Measurements from ENCODE around the gene PEX10.
"Not testable (repeated sequence)": the region's sequence is repeated elsewhere in the genome, so short reads cannot be mapped to it uniquely, and the experiment has no call there.

PEX10 gene

DNA sequence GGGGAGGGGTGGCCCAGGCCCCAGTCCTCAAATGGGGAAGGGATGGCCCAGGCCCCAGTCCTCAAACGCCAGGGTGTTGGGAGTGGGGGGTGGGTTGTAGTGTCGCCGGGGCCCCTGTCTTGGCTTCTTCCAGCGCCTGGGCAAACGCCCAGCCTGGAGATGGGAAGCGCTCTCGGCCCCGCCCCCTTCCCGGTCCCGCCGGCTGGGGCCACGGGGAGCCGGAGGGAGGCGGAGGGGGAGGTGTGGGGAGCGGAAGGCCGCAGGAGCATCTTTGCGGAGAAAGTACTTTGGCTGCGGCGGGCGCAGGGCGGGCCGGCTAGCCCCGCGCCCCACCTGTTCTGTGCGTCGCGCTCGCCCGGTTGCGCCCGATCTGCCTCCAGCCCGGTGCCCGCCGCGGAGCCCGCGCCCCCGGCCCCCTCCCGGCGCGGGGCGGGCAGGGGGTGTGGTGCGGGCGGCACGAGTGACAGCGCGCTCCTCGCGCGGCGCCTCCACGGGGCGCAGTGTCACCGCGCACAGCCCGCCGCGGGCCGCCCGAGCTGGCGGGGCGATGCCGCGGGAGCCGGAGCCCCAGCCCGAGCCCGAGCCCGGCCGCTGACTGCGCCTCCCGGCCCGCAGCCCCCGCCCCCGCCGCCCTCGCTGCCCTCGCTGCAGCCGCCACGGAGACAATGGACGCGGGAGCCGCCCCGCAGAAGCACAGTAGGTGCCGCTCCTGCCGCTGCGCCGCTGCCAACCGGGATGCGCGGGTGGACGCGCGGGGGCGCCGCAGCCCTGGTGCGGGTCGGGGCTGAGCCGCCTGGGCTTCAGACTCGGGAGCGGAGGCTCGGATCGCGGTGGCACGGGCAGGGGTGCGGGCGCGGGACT lies 31.1 kb upstream of the PEX10 start:
- no peak for DNase-seq (ENCODE audit: low read depth in 2 of 2, low spot score in 1 of 2)

DNA sequence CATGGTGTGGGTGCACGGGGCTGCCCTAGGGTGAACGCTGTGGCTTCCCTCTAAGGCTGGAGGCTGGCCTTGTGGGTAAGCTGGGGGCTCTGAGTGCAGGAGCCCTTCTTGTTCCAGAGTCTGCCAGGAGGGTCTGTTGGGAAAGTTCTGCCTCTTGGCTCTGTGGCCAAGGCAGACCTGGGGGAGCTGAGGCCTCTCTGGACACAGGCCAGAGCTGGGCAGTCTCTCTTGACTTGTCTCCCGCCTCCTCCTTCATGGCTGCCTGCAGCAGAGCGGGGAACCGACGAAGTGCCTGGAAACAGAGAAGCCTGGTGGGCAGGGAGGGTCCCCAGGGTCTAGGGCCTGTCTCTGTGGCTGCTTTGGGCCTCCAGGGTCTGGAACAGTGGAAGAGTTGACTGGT lies 30.3 kb upstream of the PEX10 start:
- no peak for DNase-seq (ENCODE audit: low read depth in 2 of 2, low spot score in 1 of 2)

DNA sequence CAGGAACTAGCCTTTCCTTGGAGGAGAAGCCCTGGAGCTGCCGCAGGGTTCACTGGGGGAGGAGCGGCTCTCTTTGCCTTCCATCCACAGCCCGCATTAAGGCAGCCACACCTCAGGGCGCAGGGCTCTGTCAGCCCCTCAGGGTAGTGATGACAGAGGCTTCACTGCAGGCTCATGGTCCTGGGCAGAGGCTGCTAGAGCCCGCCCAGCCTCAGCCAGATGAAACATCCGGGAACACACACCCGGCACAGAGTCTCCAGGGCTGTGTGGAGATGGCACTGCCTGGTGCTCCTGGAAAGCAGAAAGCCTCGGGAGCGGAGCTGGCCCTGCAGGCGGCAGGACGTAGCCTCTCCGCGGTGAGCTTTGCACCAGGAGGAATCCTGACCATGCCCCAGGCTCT lies 29.4 kb upstream of the PEX10 start:
- no peak for DNase-seq (ENCODE audit: low read depth in 2 of 2, low spot score in 1 of 2)

DNA sequence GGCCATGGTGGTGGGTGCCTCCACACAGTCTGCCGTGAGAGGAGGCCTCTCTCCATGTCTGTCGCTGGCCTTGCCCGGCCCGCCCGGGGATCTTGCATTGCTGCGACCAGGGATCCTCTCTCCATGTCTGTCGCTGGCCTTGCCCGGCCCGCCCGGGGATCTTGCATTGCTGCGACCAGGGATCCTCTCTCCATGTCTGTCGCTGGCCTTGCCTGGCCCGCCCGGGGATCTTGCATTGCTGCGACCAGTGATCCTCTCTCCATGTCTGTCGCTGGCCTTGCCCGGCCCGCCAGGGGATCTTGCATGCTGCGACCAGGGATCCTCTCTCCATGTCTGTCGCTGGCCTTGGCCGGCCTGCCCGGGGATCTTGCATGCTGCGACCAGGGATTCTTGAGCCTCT lies 28.0 kb upstream of the PEX10 start:
- not testable (repeated sequence) for DNase-seq (ENCODE audit: low read depth in 2 of 2, low spot score in 1 of 2)

DNA sequence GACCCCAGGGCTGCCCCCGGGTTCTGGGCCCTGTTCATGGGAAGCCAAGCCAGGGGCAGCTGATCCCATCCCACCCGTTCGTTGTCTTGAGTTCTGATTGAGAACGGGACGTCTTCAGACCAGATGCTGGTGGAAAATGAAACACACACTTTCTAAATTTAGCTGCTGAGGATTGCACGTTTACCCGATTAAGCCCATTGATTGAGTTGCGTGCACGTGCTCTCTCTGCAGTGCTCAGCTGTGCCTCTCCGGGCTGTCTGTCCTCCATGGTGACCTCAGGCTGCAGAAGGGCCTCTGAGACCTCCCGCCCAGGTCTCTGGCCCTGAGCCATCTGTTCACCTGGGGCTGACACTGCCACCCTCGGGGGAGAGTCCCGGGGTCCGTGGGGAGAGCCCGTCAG lies 27.0 kb upstream of the PEX10 start:
- no peak for DNase-seq (ENCODE audit: low read depth in 2 of 2, low spot score in 1 of 2)

DNA sequence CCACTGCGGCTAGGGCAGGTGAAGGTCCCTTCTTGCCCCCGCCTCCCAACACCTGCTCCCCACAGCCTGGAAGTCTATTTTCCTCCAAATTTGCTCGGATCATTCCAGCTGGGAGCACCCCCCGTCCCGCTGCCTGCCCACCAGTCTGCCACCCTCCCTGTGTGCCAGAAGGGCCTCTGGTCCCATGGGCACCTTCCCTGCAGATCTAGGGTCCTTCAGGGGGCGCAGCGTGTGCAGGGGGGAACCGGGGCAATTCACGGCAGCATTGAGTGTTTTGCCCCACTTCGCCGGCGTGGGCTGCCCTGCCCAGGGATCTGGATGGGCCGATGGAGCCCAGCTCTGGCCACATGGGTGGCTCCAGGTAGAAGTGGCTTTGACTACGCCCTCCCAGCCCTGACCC lies 26.3 kb upstream of the PEX10 start:
- no peak for DNase-seq (ENCODE audit: low read depth in 2 of 2, low spot score in 1 of 2)

DNA sequence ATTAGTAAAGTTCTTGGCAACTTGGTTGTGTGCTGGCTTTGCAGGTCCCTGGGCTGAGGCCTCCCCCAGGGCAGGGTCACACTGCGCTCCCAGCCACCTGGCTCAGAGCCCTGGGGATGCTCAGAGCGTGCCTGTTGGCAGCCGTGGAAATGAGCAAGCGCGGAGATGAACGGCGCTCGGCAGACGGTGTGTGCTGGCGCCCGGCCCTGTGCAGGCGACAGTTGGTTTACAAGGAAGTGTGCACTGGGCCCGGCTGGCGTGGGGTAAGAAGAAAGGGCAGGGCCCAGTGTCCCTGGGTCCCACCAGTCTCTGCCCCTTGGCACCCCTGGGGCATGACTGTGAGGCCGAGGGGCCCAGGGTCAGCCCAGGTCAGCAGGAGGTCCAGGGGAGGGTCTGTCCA lies 25.7 kb upstream of the PEX10 start:
- DNase-seq (ENCODE audit: low read depth in 2 of 2, low spot score in 1 of 2) = no peak

DNA sequence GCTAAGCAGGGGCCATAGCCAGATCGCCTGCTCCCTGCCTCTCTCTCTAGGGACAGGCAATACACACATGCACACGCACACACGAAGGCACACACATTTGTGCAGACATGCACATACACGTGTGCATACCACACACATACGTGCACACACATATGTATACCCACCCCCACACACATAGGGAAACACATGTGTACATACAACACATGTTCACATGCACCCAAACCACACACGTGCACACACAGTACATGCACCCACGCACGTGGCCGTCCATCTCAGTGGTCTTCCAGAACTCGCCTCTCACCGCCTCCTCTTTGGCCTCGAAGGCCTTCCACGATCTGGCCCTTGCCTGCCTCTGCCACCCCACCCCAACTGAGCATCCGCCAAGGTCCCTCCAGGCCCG lies 25.3 kb upstream of the PEX10 start:
- DNase-seq (ENCODE audit: low read depth in 2 of 2, low spot score in 1 of 2) = no peak

DNA sequence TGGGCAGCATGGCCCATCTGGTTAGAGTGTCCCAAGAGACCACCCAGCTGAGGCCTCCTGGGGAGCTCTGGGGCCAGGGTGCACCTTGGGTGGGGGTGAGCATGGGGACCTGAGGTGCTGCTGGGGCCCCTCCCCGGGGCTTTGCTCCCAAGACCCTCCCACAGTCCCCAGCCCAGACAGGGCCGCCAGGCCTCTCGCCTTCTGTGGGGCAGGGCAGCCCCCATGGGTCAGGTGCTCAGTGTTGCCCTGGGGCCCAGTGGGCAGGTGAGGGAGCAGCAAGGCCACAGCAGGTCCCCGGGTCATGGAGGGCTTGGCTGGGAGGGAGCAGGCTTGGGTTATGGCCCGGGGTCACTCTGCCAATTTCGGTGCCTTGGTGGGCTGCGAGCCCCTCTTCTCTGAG lies 24.5 kb upstream of the PEX10 start:
- DNase-seq (ENCODE audit: low read depth in 2 of 2, low spot score in 1 of 2) = no peak

DNA sequence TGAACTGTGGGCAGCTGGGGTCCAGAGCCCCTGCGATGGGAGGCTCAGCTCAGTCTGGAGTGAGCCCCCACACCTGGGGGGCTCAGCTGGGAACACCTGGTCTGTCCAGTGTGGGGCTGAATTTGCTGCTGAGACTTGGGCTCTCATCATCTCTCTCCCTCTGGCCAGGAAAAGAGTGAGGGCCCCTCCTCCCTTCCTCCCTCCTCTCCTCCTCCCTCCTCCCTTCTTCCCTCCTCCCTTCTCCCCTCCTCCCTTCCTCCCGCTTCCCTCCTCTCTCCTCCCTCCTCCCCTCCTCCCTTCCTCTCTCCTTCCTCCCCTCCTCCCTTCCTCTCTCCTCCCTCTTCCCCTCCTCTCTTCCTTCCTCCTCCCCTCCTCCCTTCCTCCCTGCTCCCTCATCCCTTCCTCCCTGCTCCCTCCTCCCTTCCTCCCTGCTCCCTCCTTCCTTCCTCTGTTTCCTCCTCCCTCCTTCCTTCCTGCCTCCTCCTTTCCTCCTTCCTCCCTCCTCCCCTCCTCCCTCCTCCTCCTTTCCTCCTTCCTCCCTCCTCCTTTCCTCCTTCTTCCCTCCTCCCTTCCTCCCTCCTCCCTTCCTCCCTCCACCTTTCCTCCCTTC lies 23.5 kb upstream of the PEX10 start:
- no peak for DNase-seq (ENCODE audit: low read depth in 2 of 2, low spot score in 1 of 2)

DNA sequence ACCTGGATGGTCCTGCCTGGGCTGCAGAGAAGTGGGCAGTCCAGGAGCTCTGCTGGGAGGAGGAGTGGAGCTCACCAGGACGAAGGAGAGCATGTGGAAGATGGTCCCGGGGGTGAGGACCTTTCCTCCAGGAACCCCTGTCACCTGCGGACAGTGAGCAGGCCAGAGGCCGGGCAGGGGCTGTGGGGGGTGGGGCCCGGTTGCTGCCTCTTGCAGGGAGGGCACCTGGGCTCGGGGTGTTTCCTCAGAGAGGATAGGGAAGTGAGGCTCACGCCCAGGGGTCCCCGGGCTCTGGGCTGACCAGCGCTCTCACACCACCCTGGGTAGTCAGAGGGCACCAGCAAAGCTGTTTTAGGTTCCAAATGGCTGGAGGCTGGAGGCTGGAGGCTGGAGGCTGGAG lies 22.7 kb upstream of the PEX10 start:
- DNase-seq (ENCODE audit: low read depth in 2 of 2, low spot score in 1 of 2) = no peak

DNA sequence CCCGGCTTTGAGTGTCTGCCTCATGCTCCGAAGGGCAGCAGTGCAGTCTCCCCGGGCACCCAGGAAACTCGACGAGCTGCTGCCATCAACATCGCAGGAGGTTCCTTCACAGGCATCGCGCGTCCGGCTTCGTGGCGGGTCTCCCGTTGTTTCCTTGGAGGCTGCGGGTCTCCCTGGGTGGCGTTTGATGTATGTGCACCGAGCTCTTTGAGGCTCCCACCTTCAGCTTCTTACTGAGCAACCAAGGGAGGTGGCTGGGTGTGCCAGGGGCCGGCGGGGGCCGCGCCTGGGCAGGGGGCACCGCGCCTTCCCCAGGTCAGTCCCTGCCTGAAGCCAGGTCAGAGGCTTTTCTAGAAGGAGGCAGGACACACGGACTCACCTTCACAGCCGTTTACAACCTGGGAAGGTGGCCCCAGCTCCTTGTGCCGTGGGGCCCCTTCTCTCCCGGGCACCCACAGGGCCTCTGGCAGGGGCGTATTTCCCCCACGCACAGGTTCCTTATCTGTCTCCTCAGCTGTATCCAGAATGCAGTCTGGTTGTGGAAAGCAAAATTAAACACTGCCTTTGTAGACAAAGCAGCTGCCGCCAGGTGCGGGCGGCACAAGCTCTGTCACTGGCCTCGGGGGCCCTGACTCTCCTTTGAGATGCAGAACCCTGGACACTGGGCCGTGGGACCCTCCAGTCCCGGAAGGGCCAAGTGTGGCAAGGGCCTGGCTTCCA lies 21.7 kb upstream of the PEX10 start:
- no peak for DNase-seq (ENCODE audit: low read depth in 2 of 2, low spot score in 1 of 2)

DNA sequence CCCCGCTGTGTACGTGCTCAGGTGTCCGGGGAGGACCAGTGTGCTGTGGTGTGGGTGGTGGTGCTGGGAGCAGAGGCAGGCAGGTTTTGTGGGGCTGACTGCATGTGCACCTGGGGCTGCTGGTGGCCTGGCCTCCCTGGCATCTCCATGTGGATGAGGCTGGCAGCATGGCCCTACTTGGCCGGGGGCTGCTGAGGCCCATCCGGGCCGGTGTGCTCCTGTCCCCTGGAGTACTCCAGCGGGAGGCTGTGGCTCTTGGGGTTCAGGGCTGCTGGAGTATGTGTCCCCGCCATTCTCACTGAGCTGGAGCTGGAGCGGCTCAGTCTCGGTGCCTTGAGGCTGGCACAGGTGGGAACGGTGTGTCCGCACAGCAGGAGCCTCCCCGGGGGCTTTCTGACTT lies 20.8 kb upstream of the PEX10 start:
- DNase-seq (ENCODE audit: low read depth in 2 of 2, low spot score in 1 of 2) = no peak

DNA sequence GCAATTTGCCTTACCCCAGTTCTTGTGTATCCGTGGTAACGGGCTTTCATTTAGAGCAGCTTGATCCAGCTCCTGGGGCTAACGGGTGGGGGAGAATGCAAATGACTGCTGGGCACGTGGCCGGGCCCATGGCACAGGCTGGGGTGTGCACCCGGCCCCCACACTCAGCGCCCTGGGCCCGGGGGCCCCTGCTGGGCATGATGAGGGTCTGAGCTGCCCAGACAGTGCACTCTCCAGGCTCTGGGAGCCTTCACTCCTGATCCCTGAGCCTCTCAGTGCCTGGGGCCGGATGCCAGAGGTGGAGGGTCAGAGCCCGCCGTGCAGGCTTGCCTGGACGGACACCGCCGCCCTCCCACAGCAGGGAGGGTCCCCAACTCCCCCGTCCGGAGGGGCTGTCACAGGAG lies 20.1 kb upstream of the PEX10 start:
- no peak for DNase-seq (ENCODE audit: low read depth in 2 of 2, low spot score in 1 of 2)

DNA sequence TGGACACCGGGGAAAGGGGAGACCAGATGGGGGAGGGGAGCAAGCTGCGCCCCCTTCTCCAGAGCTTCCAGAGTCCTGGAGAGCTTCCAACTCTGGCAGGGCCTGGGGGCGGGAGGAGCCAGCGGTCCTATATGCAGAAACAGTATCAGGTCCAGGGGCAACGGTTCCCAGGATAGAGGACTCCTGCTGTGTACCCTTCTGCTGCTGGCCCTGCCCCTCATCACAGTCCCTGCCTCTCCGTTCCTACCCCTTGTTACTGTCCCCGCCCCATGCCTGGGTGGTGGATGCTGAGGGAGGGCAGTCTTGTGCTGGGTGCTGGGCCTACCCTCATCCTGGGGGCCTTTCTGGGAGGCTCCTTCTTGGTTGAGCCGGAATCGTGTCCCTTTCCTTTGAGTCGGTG lies 19.2 kb upstream of the PEX10 start:
- no peak for DNase-seq (ENCODE audit: low read depth in 2 of 2, low spot score in 1 of 2)

DNA sequence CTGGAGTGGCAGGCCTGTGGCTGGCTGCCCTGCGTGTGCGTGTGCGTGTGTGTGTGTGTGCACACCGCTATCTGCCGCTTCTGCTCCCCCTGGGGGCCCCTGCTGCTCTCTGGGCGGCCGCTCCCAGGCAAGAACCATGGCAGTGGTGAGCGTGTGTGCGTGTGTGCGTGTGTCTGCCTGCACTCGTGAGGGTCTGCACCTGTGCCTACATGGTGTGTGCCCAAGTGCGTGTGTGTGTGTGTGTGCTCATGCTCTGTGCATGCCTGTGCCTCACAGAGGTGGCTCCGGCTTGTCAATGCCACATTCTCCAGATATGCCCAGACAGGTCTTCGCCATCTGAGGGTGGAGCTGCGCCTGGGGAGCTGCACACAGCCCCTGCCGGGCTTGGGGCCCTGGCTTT lies 18.7 kb upstream of the PEX10 start:
- no peak for DNase-seq (ENCODE audit: low read depth in 2 of 2, low spot score in 1 of 2)

DNA sequence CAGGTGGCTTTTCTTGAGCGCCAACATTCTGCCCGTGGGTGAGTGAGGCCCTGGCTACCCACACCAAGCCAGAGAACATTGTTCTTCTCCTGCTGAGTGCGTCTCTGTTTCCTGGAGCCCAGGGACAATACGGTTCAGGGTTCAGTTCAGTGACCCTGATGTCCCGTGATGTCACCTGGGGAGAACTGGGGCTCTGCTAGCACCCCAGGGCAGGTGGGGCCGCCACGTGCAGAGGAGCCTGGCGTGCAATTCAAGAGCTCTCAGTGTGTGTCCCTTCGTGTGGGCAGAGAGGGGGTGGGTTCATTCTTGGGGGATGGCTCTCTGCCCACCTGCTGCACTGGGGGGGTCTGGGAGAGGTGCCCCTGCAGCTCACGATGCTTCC lies 18.2 kb upstream of the PEX10 start:
- no peak for DNase-seq (ENCODE audit: low read depth in 2 of 2, low spot score in 1 of 2)

DNA sequence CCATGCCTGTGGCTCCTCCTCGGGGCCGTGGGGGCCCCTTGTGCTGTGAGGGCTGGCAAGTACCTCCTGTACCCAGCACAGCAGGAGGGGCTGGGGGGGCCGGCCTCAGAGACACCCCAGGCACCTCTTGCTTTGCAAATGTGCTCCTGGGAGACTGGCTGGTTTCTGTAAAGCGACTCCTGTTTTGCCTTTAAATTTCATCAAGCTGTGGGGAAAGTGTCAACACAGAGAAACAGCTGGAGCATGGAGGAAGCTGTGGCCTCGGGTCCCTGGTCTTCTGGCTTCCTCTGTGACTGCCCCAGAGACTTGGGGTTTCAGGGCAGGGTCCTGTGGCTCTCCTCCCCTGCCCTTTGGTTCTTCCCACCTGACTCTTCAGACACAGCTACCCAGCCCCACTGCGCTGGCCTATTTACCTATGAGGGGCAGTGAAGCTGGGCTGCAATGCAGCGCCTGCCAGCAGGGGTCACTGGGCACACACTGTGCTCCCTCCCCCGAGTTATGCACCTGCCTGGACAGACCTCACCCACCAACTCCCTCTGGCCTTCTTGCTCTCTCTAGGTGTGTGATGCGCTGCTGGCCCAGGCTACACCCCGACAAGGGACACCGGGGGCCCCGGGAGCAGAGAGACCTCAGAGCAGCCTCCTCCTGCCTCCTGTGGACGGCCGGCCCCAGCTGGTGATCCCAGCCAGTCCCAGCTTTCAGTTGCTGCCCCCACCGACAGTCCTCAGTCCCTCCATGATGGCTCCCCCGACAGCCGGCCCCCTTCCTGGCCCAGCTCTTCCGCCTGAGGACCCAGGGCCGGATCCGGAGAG lies 17.6 kb upstream of the PEX10 start:
- no peak for DNase-seq (ENCODE audit: low read depth in 2 of 2, low spot score in 1 of 2)

DNA sequence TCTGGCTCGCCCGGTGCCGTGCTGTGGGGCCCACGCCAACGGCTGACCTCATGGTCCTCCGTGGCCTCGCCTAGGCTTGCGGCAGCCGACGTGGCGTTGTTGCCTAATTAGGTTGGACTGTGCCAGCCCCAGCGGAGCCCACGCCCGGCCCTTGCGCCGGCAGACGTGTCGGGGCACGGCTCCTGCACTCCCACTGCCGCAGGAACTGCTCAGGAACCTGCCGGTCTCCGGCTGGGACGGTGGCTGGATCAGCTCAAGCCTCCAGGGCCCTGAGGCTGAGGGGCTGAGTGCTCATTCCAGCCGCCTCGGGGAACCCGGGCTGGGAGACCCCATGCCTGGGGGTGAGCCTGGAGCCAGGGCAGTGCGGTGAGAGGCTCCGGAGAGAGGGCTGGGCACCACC lies 16.1 kb upstream of the PEX10 start:
- no peak for DNase-seq (ENCODE audit: low read depth in 2 of 2, low spot score in 1 of 2)

DNA sequence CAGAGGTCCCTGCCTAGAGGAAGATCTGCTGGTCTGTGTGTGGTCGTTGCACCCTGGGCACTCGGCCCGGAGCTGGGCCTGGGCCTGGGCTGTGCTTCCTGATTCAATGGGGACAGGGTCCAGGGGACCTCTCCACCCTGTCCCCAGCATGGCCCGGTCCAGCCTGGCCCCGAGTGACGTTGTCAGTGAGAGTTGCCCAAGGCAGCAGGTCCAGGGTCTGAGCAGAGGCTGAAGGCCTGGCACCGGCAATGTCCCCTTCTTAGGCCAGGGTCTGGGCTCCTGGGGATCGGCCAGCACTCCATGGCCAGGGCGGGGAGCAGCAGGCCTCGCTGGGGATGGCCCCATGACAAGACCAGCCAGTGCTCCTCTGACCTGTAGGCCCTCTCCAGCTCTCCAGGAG lies 15.6 kb upstream of the PEX10 start:
- no peak for DNase-seq (ENCODE audit: low read depth in 2 of 2, low spot score in 1 of 2)

DNA sequence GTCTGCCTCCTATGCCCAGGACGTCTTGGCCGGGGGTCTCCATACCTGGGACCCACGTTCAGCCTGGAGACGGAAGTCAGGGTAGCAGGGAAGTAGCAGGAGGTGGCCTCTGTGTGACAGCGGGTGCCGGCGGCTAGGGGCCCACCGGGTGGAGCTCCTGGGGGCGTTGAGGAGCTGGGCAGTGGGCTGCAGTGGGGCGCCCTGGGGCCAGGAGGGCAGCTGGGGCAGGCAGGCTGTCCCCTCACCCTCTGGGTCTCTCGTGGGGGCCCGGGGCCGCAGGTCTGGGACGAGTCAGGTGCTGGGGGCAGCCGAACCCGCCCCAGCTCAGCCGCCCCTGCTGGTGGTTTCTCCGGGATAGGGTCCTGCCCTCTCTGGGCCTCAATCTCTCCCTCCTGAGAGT lies 14.7 kb upstream of the PEX10 start:
- no peak for DNase-seq (ENCODE audit: low read depth in 2 of 2, low spot score in 1 of 2)

DNA sequence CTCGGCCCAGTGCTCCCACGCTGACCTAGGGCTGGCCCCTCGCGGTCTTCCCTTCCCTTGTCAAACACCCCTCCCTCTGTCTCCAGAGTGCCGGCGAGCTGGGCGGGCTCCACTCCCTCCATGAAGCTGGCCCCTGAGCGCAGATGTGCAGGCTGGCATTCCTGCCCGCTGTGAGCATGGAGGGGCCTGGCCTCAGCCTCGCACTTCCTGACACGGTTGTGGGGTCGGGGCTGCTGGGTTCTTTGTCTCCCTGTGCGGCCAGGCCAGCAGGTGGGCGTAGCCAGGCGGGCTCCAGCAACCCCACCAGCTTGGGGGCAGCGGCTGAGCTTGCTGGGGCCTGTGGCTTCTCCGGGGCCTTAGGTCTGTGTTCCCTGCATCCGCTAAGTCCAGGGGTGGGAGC lies 14.2 kb upstream of the PEX10 start:
- no peak for DNase-seq (ENCODE audit: low read depth in 2 of 2, low spot score in 1 of 2)
